RPMI7951 (cell line): Measurements from ENCODE around the gene SPHKAP. TPM values are rescaled to one million over a fixed set of nuclear protein-coding genes. Genes with fewer than 3 reads are reported as not detected.
"Not testable (repeated sequence)": the region's sequence is repeated elsewhere in the genome, so short reads cannot be mapped to it uniquely, and the experiment has no call there.

Source experiments
- DNase-seq: peaks from one replicate; pipeline ENCODE4 v3.0.0-alpha.2; 2012; ENCODE audit warnings: low read depth
- total RNA-seq: library from RNA; depleted of rRNA; stranded (reverse); fragments of >200 nt; shearing (Covaris generic); gene quantifications from 2 replicates; pipeline ENCODE4 v1.2.3, GENCODE V29; 2014

Gene SPHKAP
- total RNA-seq, 1 experiment from 2014 or later, result not detected

DNA sequence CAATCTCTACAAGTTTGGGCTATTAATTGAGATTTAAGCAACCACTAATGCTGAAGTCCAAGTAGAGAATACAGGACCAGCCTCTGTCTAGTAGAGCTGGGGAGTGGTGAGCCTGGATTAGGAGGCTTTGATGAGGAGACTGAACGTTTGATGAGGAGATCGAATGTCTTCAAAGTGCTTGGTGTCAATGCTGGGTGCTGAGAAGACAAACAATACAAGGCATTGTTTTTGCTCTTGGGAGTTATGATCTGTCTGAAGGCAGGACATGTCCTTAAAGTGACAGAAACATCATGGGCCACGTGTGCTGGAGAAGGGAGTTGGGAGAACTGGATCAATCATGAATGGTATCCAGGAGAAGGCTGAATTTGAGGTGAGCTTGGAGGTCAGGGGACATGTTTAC lies 143.6 kb downstream of the SPHKAP start:
- no peak for DNase-seq

DNA sequence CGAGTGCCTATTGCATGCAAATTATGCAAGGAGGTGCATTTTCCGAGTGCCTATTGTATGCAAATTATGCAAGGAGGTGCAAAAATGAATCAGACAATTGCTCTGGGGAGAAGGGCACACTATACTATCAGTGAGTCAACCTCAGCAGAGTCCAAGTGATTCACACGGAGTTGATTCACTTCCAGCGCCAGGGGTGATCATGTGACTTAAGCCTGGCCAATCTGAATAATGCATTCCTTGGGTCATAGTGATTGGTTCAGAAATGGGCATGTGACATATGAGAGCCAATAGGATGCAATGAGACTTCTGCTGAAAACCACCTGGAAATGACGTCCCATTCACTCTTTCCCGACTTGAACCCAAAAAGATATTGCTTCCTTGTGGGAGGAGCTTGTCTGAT lies 157.9 kb downstream of the SPHKAP start:
- peak; percentile 64 for DNase-seq

DNA sequence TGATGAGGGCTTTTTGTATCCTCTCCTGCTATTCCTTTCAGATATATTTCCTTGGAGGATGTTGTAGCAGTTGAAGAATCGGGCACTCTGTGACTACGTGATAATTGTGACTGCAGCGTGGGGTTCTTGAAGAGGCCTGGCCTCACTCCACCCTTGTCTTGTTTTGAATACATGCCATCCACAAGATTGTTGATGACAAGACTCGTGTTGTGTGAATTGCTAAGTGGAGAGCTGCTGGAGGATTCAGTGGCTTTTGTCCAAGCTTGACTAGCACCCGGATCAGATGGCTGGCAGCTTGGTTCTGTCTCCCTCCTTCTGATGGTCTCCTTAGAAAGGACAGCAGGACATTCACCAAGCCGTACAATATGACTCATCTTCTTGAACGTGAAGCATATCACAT lies 163.2 kb downstream of the SPHKAP start:
- DNase-seq, result no peak

DNA sequence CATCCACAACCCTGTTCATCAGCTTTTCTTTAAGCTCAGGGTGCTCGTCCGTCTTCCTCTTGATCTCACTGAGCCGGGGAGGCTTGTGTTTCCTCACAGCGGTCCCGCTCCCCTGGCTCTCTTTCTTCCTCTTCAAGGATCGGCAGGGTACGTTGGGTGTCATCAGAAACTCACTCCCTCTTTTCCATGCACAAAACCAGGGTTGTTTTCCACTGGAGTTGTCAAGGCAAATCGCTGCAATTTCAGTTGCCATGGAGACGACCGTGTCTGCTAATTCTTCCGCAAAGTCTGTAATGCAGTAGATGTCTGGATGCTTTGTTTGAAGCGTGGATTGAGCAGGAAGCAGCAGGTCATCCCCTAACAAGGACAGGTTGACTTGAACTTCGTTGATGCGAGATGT lies 163.7 kb downstream of the SPHKAP start:
- DNase-seq, result no peak

DNA sequence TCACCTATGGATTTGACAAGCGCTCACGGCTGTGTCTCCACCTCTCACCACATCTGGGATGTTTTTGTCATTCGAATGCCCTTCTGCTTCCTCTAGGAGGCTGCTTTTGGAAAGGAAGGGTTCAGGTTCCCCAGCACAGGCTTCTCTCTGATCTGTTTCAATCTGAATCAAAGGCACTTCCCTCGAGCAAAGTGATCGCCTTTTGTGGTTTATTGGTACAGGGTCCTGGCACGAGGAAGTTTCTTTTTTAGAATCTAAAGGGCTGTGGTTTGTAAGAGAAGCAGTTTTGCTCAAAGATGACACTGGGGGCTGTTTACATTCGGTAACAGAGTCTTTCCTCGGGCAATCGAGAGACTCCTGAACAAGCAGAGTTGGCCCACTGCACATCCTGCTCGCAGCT lies 165.1 kb downstream of the SPHKAP start:
- no peak for DNase-seq

DNA sequence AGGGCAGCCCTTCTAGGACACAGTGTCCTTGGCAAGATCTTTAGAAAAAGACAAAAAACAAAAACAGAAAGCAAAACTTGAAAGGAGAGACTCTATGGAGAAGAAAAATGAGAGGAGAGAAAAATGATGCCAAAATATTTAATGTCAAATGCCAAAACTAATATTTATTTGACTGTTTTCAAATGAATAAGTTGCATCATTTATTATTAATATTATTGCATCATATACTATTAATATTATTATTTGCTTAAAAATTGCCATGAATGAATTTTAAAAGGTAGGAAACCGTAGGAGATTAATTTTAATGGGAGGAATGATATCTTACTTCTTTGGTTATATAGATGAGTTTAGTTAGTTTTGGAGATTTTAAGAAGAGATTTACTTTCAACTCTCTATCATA lies 165.7 kb downstream of the SPHKAP start:
- DNase-seq, result no peak

DNA sequence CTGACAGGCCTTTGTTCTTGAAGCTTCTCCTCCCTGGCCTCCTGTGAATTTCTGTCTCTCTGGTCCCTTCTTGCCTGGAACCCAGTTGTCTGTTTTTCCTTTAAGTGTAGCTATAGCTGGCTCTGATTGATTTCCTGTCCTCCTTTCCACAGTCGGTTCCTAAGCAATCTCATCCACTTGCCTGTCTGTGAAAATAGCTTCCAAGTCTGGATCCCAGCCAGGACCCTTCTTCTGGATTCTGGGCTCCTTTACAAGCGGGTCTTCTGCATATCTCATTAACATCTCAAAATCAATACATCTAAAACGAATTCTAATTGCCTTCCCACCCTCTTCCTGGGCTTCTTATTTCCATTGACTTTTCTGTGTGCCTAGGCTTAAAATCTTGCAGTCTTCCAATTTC lies 185.1 kb downstream of the SPHKAP start:
- no peak for DNase-seq

DNA sequence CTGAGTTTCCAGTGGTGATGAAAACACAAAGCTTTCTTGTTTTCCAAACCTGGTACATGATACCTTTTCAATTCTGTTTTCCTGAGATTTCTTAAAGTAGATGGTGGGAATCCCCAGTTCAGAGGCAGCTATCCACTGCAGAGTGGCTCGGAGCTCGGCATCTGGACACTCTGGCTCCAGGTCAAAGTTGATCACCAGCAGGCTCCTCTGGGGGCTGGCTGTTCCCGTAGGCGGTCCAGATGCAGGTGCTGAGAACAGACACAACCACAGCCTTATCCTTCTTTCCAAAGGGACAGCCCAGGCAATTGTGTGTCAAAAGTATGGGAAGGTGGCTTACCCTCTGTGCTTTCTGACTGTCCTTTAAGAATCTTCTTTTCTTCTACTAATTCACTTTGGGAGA lies 190.6 kb downstream of the SPHKAP start:
- DNase-seq, result no peak

DNA sequence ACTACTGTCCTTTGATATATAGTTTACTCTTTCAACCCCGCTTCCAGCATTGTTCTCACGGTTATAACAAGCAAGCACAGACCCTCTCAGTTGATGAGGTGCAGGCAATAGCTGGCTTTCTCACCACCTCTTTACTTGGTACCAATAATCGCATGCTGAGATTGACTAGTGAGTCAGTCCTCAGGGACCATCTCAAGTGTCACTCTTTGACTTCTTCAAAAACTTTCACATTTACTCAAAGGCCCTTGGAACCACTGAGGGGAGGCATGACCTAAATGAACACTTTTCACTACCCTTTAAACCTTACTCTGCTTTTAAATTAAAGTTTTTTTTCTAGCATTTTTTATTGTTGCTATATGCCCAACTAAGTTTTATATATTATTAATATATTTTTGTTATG lies 208.2 kb downstream of the SPHKAP start:
- no peak for DNase-seq

DNA sequence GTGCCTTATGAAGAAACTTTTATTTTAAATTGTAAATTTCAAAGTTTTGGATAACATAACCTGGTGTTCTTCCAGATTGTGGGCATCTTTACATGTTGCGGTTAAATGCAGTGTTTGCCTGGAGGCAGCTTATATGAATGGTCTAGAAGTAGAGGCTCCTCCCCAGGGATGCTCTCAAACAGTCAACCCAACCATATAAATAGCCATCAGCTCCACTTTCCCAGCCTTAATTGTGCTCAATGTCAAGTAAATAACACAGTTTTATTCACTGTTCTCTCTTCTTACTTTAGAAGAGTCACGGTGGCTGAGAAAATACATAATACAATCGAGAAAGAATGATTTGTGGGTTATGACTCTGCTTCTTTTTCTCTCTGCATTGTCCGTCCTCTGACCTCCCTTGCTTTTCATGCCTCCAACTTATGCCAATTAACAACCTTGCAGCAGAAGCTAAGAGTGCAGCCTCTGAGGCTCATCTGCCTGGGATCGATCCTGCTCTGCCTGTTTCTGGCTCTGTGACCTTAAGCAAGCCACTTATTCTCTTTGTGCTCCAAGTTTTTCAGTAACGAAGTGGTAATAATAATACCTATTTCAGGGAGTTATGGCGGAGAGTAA lies 209.8 kb downstream of the SPHKAP start:
- no peak for DNase-seq

DNA sequence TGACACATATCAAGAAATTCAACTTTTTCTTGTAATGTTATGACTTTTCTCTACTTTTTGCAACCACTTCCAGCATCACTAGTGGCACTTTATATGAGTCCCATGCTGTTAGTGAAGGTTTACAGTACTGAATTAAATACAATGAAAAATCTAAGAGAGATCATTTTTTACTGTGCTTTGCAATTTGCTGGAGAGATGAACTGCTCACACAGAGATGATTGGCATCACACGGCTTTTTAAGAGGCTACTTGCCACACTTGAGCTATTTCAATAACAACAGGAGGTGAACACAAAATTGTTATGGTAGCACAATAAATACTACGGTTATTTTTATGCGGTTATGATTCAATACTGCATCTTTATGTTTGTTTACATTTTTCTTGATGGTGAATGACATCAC lies 221.2 kb downstream of the SPHKAP start:
- DNase-seq, result no peak

DNA sequence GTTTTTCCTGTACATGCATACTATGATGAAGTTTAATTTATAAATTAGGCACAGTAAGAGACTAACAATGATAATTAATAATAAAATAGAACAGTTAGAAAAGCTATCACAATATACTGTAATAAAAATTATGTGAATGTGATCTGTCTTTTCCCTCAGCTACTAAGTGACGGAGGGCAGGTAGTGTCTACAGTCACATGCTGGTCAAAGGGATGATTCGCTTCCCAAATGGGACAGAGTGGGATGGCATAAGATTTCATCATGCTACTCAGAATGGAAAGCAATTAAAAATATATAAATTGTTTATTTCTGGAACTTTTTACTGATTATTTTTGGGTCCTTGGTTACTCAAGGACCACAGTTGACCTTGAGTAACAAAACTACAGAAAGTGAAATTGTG lies 238.5 kb downstream of the SPHKAP start:
- DNase-seq, result no peak

DNA sequence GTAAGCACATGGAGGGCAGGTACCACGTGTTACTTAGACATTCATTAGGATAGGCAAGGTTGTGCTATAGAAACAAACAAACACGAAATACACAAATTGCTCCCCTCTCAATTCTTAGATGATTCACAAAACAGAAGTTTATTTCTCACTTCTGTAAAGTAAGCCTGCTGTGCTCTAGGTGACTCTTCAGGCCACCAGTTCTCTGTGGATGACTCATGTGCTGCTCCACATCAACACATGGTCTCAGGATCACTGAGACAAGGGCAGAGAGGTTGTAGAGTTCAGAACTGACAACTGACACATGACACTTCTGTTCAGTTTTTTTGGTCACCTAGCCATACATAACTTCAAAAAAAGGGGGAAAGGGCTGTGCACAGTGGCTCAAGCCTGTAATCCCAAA lies 239.5 kb downstream of the SPHKAP start:
- peak; percentile 35 for DNase-seq

DNA sequence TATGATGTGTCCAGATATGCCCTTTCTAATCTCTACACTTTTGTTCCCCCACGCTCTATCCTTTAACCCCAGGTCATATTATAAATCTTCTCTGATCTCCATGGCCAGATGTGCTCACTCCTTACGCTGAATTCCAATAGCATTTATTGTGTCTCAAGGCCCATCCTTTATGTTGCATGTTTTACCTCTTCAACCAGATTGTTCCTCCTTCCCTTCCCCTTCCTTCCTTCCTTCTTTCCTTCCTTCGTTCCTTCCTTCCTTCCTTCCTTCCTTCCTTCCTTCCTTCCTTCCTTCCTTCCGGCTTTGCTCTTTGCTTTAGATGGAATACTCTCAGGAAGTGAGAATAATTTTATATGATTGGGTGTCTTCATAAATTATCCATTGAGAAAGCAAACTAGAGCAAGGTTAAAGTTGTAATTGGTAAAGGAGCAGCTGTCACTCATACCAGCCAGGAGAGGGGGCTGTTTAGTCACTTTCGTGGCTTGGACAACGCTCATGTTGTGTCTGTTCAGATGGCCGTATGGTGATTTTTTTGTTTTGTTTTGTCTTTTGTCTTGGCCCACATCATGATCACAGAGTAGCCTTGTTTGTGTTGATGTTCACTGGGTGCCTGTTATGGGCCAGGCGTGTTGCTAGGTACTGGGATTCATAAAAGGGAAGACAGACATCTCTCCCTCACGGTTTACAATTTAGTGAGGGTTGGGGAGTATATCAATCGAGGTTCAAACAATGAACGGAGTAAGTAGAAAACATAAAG lies 242.0 kb downstream of the SPHKAP start:
- peak; percentile 59 for DNase-seq

DNA sequence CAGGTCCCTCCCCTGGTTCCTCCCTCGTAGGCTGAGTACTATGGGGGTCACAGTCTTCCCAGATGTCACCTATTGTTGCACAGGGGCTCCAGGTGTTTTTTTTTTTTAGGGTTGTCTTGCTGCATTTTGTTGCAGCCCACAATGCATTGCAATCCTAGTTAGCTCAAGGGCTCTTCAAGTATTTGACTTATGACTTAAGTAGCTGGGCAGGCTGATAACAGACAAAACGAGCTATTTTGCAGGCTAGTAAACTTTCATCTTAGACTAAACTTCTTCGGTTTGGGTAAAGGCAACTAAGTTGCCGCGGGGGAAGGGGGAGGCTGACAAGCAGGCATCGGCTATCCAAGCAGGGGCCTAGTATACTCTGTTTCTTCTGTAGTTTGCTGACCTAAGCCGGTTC lies 245.2 kb downstream of the SPHKAP start:
- not testable (repeated sequence) for DNase-seq

DNA sequence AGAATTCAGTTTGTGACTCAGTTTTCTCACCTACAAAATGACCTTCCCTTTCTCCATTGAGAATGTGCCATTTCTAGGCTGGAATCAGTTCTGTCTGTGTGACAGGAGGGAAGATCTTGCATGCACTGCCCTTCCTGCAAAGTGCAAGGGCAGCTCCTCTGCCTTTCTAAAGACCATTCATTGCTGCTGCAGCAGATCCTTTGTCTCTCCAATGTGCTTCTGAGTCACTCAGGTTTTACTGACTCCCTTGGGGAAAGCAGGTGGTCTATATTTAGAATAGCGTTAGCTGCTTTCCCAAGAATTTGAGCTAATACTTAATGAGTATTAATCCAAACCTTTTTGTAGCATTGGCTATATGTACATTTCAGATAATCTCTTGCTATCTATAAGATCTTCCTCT lies 247.6 kb downstream of the SPHKAP start:
- DNase-seq, result no peak

DNA sequence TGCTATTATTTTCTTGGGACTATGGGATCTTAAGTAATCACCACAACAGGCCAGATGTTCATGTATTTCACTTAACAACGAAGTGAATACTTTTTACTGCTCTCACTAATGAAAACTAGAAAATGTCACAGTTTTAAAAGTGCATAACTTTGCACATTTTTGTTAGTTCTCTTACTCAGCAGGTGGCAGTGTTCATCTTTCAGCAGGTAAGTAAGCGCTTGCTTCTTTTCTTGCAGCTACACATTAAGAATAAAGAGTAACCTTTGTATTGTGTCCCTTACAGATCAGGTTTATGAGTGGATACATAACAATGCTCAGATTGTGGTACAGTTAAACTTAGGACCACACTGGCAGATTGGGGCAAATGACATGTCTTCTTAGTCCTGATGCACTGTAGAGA lies 249.1 kb downstream of the SPHKAP start:
- DNase-seq, result no peak

DNA sequence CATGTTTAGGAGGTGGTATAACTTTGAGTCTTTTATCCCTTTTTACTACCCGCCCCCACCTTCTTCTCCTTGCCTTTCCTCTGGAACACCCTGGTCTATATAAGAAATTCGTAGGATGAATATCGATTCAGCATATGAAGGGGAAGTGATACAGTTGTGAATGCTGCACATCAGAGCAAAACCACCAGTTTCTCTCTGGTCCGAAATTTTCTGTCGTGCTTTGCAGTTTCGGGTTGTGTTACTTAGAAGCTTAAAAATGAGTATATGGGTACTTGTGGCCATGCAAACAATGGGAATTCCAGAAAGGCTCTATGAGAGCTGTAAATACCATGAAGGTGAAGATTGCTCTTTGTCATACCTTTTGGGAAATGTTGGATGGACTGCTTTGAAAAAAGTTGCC lies 249.5 kb downstream of the SPHKAP start:
- no peak for DNase-seq
